ENCODE data around the gene OR2V1. TPM values are rescaled to one million over a fixed set of nuclear protein-coding genes. Genes with fewer than 3 reads are reported as not detected.
"Not testable (repeated sequence)": the region's sequence is repeated elsewhere in the genome, so short reads cannot be mapped to it uniquely, and the experiment has no call there.

The OR2V1 gene
- polyA plus RNA-seq, 1 donor (not counting 4 experiments of a cell fraction or from before 2014, with no cell fraction given): not detected

DNA sequence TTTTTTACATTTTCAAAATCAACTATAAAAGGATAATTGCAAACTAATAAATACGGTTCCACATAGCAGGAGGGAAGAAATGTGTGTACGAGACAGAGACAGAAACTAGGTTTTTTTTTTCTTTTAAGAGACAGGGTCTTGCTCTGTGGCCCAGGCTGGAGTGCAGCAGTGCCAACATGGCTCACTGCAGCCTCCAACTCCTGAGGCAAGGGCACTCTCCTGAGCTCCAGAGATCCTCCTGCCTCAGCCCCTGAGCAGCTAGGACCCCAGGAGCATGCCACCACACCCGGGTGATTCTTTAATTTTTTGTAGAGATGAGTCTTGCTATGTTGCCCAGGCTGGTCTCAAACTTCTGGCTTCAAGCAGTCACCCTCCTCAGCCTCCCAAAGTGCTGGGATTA is 2.1 kb upstream of the OR2V1 start:
- H3K27ac ChIP-seq (ENCODE audit: control insufficient read depth, insufficient read depth, low read length): no peak overlapping the region
- H3K4me3 ChIP-seq (ENCODE audit: control insufficient read depth in 2 of 3, extremely low read depth in 1 of 3, insufficient read depth in 2 of 3, low read depth in 1 of 3, low read length in 3 of 3): no peak overlapping the region
- H3K36me3 ChIP-seq (ENCODE audit: control insufficient read depth in 2 of 2, extremely low read depth in 1 of 2, insufficient read depth in 2 of 2, low read length in 2 of 2): no peaks in the 10 kb centered on the region
- H2AFZ ChIP-seq (ENCODE audit: control insufficient read depth, low read length): no peak overlapping the region
- H3K9ac ChIP-seq (ENCODE audit: control insufficient read depth, extremely low read depth, insufficient read depth, low read length): no peak overlapping the region
- peaks cover 5% of the 10 kb centered on the region for H3K4me1 ChIP-seq (ENCODE audit: control insufficient read depth, extremely low read depth, insufficient read depth, low read length)
- H3K9me3 ChIP-seq (ENCODE audit: control insufficient read depth, low read depth, low read length): no peaks in the 10 kb centered on the region
- no peaks in the 10 kb centered on the region for H4K20me1 ChIP-seq (ENCODE audit: control insufficient read depth, extremely low read depth, insufficient read depth, low read length)
- dilution Hi-C loops (cut with MboI; ENCODE audit: extremely low pct_ligation_motif_present, low sequenced_read_pairs): no loop called here
- no peak overlapping the region for H3K4me2 ChIP-seq (ENCODE audit: control insufficient read depth, extremely low read depth, insufficient read depth, low read depth, low read length)
- no peak for DNase-seq (ENCODE audit: low read depth, low spot score)
- peaks cover 11% of the 10 kb centered on the region for H3K27me3 ChIP-seq (ENCODE audit: control insufficient read depth, extremely low read depth, insufficient read depth, low read length)
- TF ChIP-seq, protein P1, sequence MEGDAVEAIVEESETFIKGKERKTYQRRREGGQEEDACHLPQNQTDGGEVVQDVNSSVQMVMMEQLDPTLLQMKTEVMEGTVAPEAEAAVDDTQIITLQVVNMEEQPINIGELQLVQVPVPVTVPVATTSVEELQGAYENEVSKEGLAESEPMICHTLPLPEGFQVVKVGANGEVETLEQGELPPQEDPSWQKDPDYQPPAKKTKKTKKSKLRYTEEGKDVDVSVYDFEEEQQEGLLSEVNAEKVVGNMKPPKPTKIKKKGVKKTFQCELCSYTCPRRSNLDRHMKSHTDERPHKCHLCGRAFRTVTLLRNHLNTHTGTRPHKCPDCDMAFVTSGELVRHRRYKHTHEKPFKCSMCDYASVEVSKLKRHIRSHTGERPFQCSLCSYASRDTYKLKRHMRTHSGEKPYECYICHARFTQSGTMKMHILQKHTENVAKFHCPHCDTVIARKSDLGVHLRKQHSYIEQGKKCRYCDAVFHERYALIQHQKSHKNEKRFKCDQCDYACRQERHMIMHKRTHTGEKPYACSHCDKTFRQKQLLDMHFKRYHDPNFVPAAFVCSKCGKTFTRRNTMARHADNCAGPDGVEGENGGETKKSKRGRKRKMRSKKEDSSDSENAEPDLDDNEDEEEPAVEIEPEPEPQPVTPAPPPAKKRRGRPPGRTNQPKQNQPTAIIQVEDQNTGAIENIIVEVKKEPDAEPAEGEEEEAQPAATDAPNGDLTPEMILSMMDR (optimal IDR thresholded peaks at IDR 0.05 in 1 of 3, IDR thresholded peaks at IDR 0.05 in 1 of 3, conservative IDR thresholded peaks at IDR 0.05 in 1 of 3; ENCODE audit: extremely low read depth in 1 of 3, insufficient read depth in 2 of 3, low read length in 3 of 3): no peak
- no peak for TF ChIP-seq EZH2 (IDR thresholded peaks at IDR 0.05; ENCODE audit: low read length)
- H3K9me1 ChIP-seq (ENCODE audit: control insufficient read depth, extremely low read depth, insufficient read depth, low read length): no peaks in the 10 kb centered on the region
- FAIRE-seq: no peak
- H3K79me2 ChIP-seq (ENCODE audit: control insufficient read depth, insufficient read depth, low read length): no peaks in the 10 kb centered on the region

DNA sequence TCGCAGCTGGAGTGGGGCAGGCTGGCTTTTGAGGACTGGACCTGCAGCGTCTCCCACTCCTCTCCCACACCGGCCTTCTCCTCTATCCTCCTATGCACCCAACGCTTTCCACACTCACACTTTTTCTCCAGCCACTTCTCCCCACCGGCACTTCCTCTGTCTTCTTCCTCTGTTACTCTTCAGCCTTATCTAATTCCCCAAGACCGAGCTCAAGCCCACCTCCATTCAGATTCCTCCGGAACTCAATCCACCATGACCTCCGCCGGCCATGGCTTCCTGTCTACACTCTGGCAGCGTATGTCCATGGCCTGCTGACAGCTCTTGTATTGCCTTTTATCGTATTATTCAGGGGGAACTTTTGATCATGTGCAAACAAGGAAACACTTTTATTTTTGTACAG is 545 bp upstream of the OR2V1 start:
- H3K4me3 ChIP-seq (ENCODE audit: control insufficient read depth in 2 of 3, extremely low read depth in 1 of 3, insufficient read depth in 2 of 3, low read depth in 1 of 3, low read length in 3 of 3): no peak overlapping the region
- no peaks in the 10 kb centered on the region for H3K79me2 ChIP-seq (ENCODE audit: control insufficient read depth, insufficient read depth, low read length)
- H3K27ac ChIP-seq (ENCODE audit: control insufficient read depth, insufficient read depth, low read length): no peak overlapping the region
- no peaks in the 10 kb centered on the region for H4K20me1 ChIP-seq (ENCODE audit: control insufficient read depth, extremely low read depth, insufficient read depth, low read length)
- peaks cover 5% of the 10 kb centered on the region for H3K4me1 ChIP-seq (ENCODE audit: control insufficient read depth, extremely low read depth, insufficient read depth, low read length)
- peaks cover 11% of the 10 kb centered on the region for H3K27me3 ChIP-seq (ENCODE audit: control insufficient read depth, extremely low read depth, insufficient read depth, low read length)
- DNase-seq (ENCODE audit: low read depth, low spot score) (no peak), FAIRE-seq (no peak)
- H3K9ac ChIP-seq (ENCODE audit: control insufficient read depth, extremely low read depth, insufficient read depth, low read length): no peak overlapping the region
- H3K9me3 ChIP-seq (ENCODE audit: control insufficient read depth, low read depth, low read length): no peaks in the 10 kb centered on the region
- no peaks in the 10 kb centered on the region for H3K9me1 ChIP-seq (ENCODE audit: control insufficient read depth, extremely low read depth, insufficient read depth, low read length)
- TF ChIP-seq EZH2 (IDR thresholded peaks at IDR 0.05; ENCODE audit: low read length): no peak
- TF ChIP-seq, protein P1 (optimal IDR thresholded peaks at IDR 0.05 in 1 of 3, IDR thresholded peaks at IDR 0.05 in 1 of 3, conservative IDR thresholded peaks at IDR 0.05 in 1 of 3; ENCODE audit: extremely low read depth in 1 of 3, insufficient read depth in 2 of 3, low read length in 3 of 3): no peak
- H3K4me2 ChIP-seq (ENCODE audit: control insufficient read depth, extremely low read depth, insufficient read depth, low read depth, low read length): no peak overlapping the region
- dilution Hi-C loops (cut with MboI; ENCODE audit: extremely low pct_ligation_motif_present, low sequenced_read_pairs): no loop called here
- no peak overlapping the region for H2AFZ ChIP-seq (ENCODE audit: control insufficient read depth, low read length)
- H3K36me3 ChIP-seq (ENCODE audit: control insufficient read depth in 2 of 2, extremely low read depth in 1 of 2, insufficient read depth in 2 of 2, low read length in 2 of 2): no peaks in the 10 kb centered on the region

DNA sequence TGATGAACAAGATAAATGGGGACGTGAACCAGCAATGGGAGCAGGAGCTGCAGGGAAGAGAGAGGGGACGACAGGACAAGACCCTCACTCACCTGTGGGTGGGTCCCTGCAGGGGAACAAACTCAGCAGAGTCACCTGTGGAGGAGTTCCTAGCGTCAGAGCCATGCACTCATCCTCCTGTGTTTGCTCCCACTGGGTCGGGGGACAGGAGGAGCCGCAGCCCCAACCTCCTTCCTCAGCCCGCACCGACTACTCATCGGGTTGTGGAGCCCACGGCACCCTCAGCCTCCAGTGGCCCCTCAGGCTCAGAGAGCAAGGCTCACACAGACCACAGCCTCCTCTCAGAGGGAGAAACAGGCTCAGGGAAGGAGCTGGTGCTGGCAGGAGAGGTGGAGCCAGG is 888 bp downstream of the OR2V1 start:
- H3K27me3 ChIP-seq (ENCODE audit: control insufficient read depth, extremely low read depth, insufficient read depth, low read length): peaks cover 11% of the 10 kb centered on the region
- H3K36me3 ChIP-seq (ENCODE audit: control insufficient read depth in 2 of 2, extremely low read depth in 1 of 2, insufficient read depth in 2 of 2, low read length in 2 of 2); H3K9me3 ChIP-seq (ENCODE audit: control insufficient read depth, low read depth, low read length); H3K27ac ChIP-seq (ENCODE audit: control insufficient read depth, insufficient read depth, low read length); H3K9me1 ChIP-seq (ENCODE audit: control insufficient read depth, extremely low read depth, insufficient read depth, low read length); H3K79me2 ChIP-seq (ENCODE audit: control insufficient read depth, insufficient read depth, low read length); dilution Hi-C loops (cut with MboI; ENCODE audit: extremely low pct_ligation_motif_present, low sequenced_read_pairs); H3K4me2 ChIP-seq (ENCODE audit: control insufficient read depth, extremely low read depth, insufficient read depth, low read depth, low read length); DNase-seq (ENCODE audit: low read depth, low spot score); H4K20me1 ChIP-seq (ENCODE audit: control insufficient read depth, extremely low read depth, insufficient read depth, low read length); H3K4me3 ChIP-seq (ENCODE audit: control insufficient read depth in 2 of 3, extremely low read depth in 1 of 3, insufficient read depth in 2 of 3, low read depth in 1 of 3, low read length in 3 of 3); H2AFZ ChIP-seq (ENCODE audit: control insufficient read depth, low read length); H3K9ac ChIP-seq (ENCODE audit: control insufficient read depth, extremely low read depth, insufficient read depth, low read length); FAIRE-seq; H3K4me1 ChIP-seq (ENCODE audit: control insufficient read depth, extremely low read depth, insufficient read depth, low read length): not testable (repeated sequence)

Measured in keratinocyte (primary cell).